Measurements from ENCODE around the gene FNDC10. TPM values are rescaled to one million over a fixed set of nuclear protein-coding genes. Genes with fewer than 3 reads are reported as not detected.

Gene FNDC10
- total and polyA plus RNA-seq, 9 of the 15 experiments (the other 6 are each of a cell fraction or from before 2014, with no cell fraction given), result 0.08 to 6.3 (median 1.6) TPM

GRCh38 chr1:1574721-1575537 is 25.0 kb downstream of the FNDC10 start, which contains the start of gene SSU72 (continued):
- TF ChIP-seq MLLT1 (IDR thresholded peaks at IDR 0.05) (peak in 1 of 2 experiments; percentile 97; a peak in 2 of 4 replicates), GMEB1 (CRISPR knock-in tag; IDR thresholded peaks at IDR 0.05) (peak; percentile 100), PRDM10 (IDR thresholded peaks at IDR 0.05; ENCODE audit: partially characterized antibody) (no peak), SMAD3 (CRISPR knock-in tag; conservative IDR thresholded peaks at IDR 0.05) (no peak), ZC3H11A (IDR thresholded peaks at IDR 0.05; ENCODE audit: low read depth, low read length) (0 out of 2 replicates have a peak, but pooled peaks have one; percentile 68), ELF1 (tag; IDR thresholded peaks at IDR 0.05) (peak; percentile 96), CBFB (CRISPR knock-in tag; IDR thresholded peaks at IDR 0.05) (peak; percentile 83), ZNF12 (CRISPR knock-in tag; IDR thresholded peaks at IDR 0.05) (peak; percentile 69), ARID4B (CRISPR knock-in tag; IDR thresholded peaks at IDR 0.05) (peak; percentile 27; the same call in 1 of the 2 replicates), SRF (CRISPR knock-in tag; IDR thresholded peaks at IDR 0.05) (peak; percentile 7 to 67; a peak in 2 of 4 replicates)

Data from K562 (cell line).